Measurements from ENCODE around the gene CDK2AP2. TPM values are rescaled to one million over a fixed set of nuclear protein-coding genes. Genes with fewer than 3 reads are reported as not detected.

Gene CDK2AP2
- total and polyA plus RNA-seq, 2 of the 8 experiments (the other 6 are each of a cell fraction or from before 2014, with no cell fraction given): 49.6 to 65.1 TPM

DNA sequence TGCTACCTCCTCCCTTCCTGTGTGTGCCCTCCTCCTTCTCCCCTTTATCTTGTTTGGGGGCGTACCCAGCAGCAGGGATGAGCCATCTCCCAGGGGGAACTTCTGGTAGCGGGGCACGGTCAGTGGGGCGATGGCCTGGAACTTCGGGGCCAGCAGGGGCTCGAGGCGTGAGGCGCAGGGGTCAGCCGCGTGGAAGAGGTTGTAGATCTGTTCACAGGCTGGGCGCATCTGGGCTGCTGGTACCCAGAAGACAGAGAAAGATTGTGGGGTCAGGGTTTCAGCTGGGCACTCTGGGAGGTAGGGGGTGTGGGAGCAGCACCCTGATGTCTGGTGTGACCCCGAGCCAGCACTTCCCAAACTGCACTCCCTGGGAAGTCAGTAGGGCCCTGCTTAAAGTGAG, 11.8 kb downstream of the CDK2AP2 start:
- H3K79me2 ChIP-seq (ENCODE audit: control insufficient read depth in 1 of 2, insufficient read depth in 2 of 2, low read length in 2 of 2): no peaks in the 10 kb centered on the region
- no peaks in the 10 kb centered on the region for H3K9me3 ChIP-seq (ENCODE audit: insufficient read depth in 2 of 2, low read depth in 1 of 2, low read length in 1 of 2)
- WGBS, 2 experiments (ENCODE audit: extremely low coverage in 1 of 2, insufficient coverage in 1 of 2, insufficient read length in 1 of 2, insufficient replicate concordance in 2 of 2, low coverage in 1 of 2, low lambda C conversion rate in 2 of 2, missing lambda C conversion rate in 1 of 2): 92% methylated on average over 9 of the region's 12 CpGs; no CpG with 5 or more reads in 1 of the 2 experiments
- H2BK5ac ChIP-seq (ENCODE audit: low read depth, low read length): no peak overlapping the region
- peaks cover 0 to 12% of the 10 kb centered on the region in 2 experiments for H4K20me1 ChIP-seq (replicated peaks in 1 of 2; ENCODE audit: control insufficient read depth in 1 of 2, insufficient read depth in 2 of 2, low read length in 2 of 2)
- TF ChIP-seq SAP30 (IDR thresholded peaks at IDR 0.05; ENCODE audit: insufficient read depth, insufficient replicate concordance, low read length): no peak
- no peak for TF ChIP-seq SIX5 (IDR thresholded peaks at IDR 0.05; ENCODE audit: low read depth, low read length)
- no peak for TF ChIP-seq TBP (IDR thresholded peaks at IDR 0.05; ENCODE audit: low read depth, low read length)
- no peak for TF ChIP-seq ASH2L (IDR thresholded peaks at IDR 0.05; ENCODE audit: low read length)
- H3K79me1 ChIP-seq (ENCODE audit: low read depth, low read length): no peaks in the 10 kb centered on the region
- ChIA-PET POLR2A (ENCODE audit: partially characterized antibody) (no interaction called here), CTCF (ENCODE audit: partially characterized antibody) (interaction anchor here (1.1 kb wide), 1 partner anchor 8 kb away, joined by 3 read pairs; no protein-coding TSS in a partner anchor)
- H3K23me2 ChIP-seq (ENCODE audit: low read depth, low read length): peaks cover 2% of the 10 kb centered on the region; the same call in 1 of the 2 replicates
- H3K9ac ChIP-seq (replicated peaks in 1 of 4; ENCODE audit: extremely low read depth in 1 of 4, low read depth in 3 of 4, low read length in 3 of 4): no peak overlapping the region
- no peak overlapping the region for H4K8ac ChIP-seq (ENCODE audit: extremely low read depth, insufficient read depth, low read length)
- no peak overlapping the region for H2BK20ac ChIP-seq (ENCODE audit: low read length)
- H3K56ac ChIP-seq (replicated peaks; ENCODE audit: insufficient read length, low read depth, low read length): no peak overlapping the region
- H3K36me3 ChIP-seq (ENCODE audit: control insufficient read depth in 2 of 4, insufficient read depth in 4 of 4, low read length in 3 of 4): peaks cover 2 to 29% (median 11%) of the 10 kb centered on the region in 4 experiments; a peak in 6 of 8 replicates
- no peaks in the 10 kb centered on the region; a peak in 1 of 7 replicates for H3K27me3 ChIP-seq (replicated peaks in 1 of 4; ENCODE audit: control insufficient read depth in 3 of 4, extremely low read depth in 1 of 4, insufficient read depth in 3 of 4, low read length in 3 of 4)
- H2BK15ac ChIP-seq (ENCODE audit: low read length): no peak overlapping the region
- no peak overlapping the region for H3K4me3 ChIP-seq (ENCODE audit: extremely low read depth in 1 of 4, insufficient read depth in 2 of 4, low read depth in 3 of 4, low read length in 4 of 4)
- no peak overlapping the region for H2AFZ ChIP-seq (ENCODE audit: low read length)
- H3K4me2 ChIP-seq (ENCODE audit: insufficient read depth in 1 of 2, low read depth in 2 of 2, low read length in 2 of 2): no peak overlapping the region
- no peak overlapping the region for H2AK5ac ChIP-seq (ENCODE audit: low read depth, low read length)
- no peak overlapping the region for H3K4ac ChIP-seq (replicated peaks; ENCODE audit: insufficient read length, low read depth, low read length)
- H3K23ac ChIP-seq (ENCODE audit: insufficient read length): no peak overlapping the region
- H3K14ac ChIP-seq (ENCODE audit: insufficient read length): no peak overlapping the region
- H3K4me1 ChIP-seq (replicated peaks in 1 of 4; ENCODE audit: control insufficient read depth in 3 of 4, insufficient read depth in 4 of 4, low read length in 3 of 4): peaks cover 0 to 10% (median 0%) of the 10 kb centered on the region in 4 experiments; a peak in 2 of 7 replicates
- no peak for FAIRE-seq
- no peak overlapping the region for H2BK12ac ChIP-seq (ENCODE audit: low read depth, low read length)
- H2BK120ac ChIP-seq (replicated peaks; ENCODE audit: low read depth, low read length): no peak overlapping the region
- no peak overlapping the region for H3K18ac ChIP-seq (ENCODE audit: extremely low read depth, low read length)
- no peak overlapping the region for H4K5ac ChIP-seq (ENCODE audit: insufficient read length, low read depth, low read length)
- H3K27ac ChIP-seq (ENCODE audit: low read depth, low read length): no peak overlapping the region
- DNase-seq (ENCODE audit: low read depth in 1 of 2, low spot score in 2 of 2): no peak
- no peak overlapping the region for H4K91ac ChIP-seq (replicated peaks; ENCODE audit: insufficient read length, low read length)
